T-cell (primary cell): ENCODE measurements around the gene GLUL. TPM values are rescaled to one million over a fixed set of nuclear protein-coding genes. Genes with fewer than 3 reads are reported as not detected.

Source experiments
- ATAC-seq, 4 experiments: fragments of 200-7000 bp in 3 of 4; fragments of 150-1000 bp in 1 of 4; cut with Tn5 transposase; replicated peaks in 1 of 4; 1 replicate in 3 of 4; 2 replicates in 1 of 4; pipeline ENCODE4 v1.10.0; 2021; ENCODE audit warnings: moderate library complexity in 3 of 4, mild to moderate bottlenecking in 2 of 4, moderate number of reproducible peaks in 1 of 4
- CTCF ChIA-PET, 2 donors: fragments of 300-600 bp; sonication (Branson Sonifier 250); formaldehyde crosslinking; loops; one replicate each; lab custom pipeline; 2022; ENCODE audit warnings: antibody characterized with exemption in 2 of 2; lab: Charles Lee
- POLR2A ChIA-PET, 2 donors: fragments of 300-600 bp; sonication (Branson Sonifier 250); formaldehyde crosslinking; loops; one replicate each; lab custom pipeline; 2022; ENCODE audit warnings: antibody characterized with exemption in 2 of 2; lab: Charles Lee
- DNase-seq, 35 experiments: peaks; one replicate each; pipeline versions ENCODE4 v3.0.0 to v3.0.0-alpha.2; 2013 to 2023
- H3K27ac ChIP-seq: one replicate; pipeline ENCODE4 v1.5.1; 2013; ENCODE audit warnings: low read length
- H3K27me3 ChIP-seq, 2 experiments: replicated peaks in 1 of 2; 1 replicate in 1 of 2; 2 replicates in 1 of 2; pipeline versions ENCODE4 v1.6.1 to v1.7.0; 2013; ENCODE audit warnings: low read length in 1 of 2, mixed read lengths in 1 of 2; ENCODE audit not compliant: control insufficient read depth in 2 of 2, insufficient read depth in 2 of 2; ENCODE audit errors: extremely low read depth in 1 of 2
- H3K36me3 ChIP-seq, 2 donors: 1 replicate in 1 of 2; 2 replicates in 1 of 2; pipeline versions ENCODE4 v1.6.1 to v1.7.0; 2013; ENCODE audit warnings: low read length in 1 of 2; ENCODE audit not compliant: control insufficient read depth in 2 of 2, insufficient read depth in 1 of 2; ENCODE audit errors: extremely low read depth in 1 of 2
- H3K4me1 ChIP-seq, 2 experiments: 1 replicate in 1 of 2; 2 replicates in 1 of 2; pipeline versions ENCODE4 v1.6.1 to v1.7.0; 2013; ENCODE audit warnings: low read length in 2 of 2, mixed read lengths in 1 of 2; ENCODE audit not compliant: insufficient read depth in 2 of 2, control insufficient read depth in 1 of 2; ENCODE audit errors: extremely low read depth in 1 of 2
- H3K4me3 ChIP-seq, 2 donors: 1 replicate in 1 of 2; 2 replicates in 1 of 2; pipeline versions ENCODE4 v1.5.1 to v1.7.0; 2013; ENCODE audit warnings: mild to moderate bottlenecking in 2 of 2, low read length in 1 of 2, moderate library complexity in 1 of 2; ENCODE audit not compliant: control insufficient read depth in 1 of 2; ENCODE audit errors: extremely low read depth in 1 of 2
- H3K9me3 ChIP-seq: 2 replicates; pipeline ENCODE4 v1.7.0; 2013
- H3K27ac Mint-ChIP-seq, 2 donors: one replicate each; pipeline ENCODE4 v1.8.0; 2020 to 2021; ENCODE audit warnings: mild to moderate bottlenecking in 2 of 2, mixed read lengths in 2 of 2
- H3K27me3 Mint-ChIP-seq, 2 donors: one replicate each; pipeline ENCODE4 v1.8.0; 2021 to 2022; ENCODE audit warnings: mixed read lengths in 2 of 2
- H3K36me3 Mint-ChIP-seq: one replicate; pipeline ENCODE4 v1.8.0; 2021; ENCODE audit warnings: mixed read lengths
- H3K4me1 Mint-ChIP-seq, 3 donors: one replicate each; pipeline ENCODE4 v1.8.0; 2020 to 2022; ENCODE audit warnings: mixed read lengths in 3 of 3, mild to moderate bottlenecking in 1 of 3
- H3K4me3 Mint-ChIP-seq, 3 donors: one replicate each; pipeline ENCODE4 v1.8.0; 2020 to 2022; ENCODE audit warnings: mild to moderate bottlenecking in 3 of 3, mixed read lengths in 3 of 3, moderate library complexity in 3 of 3
- H3K9me3 Mint-ChIP-seq, 3 donors: one replicate each; pipeline ENCODE4 v1.8.0; 2020 to 2022; ENCODE audit warnings: mixed read lengths in 3 of 3
- WGBS: methylation state at CpG from one replicate; pipeline ENCODE4 v1.1.5; 2013; ENCODE audit warnings: missing lambda C conversion rate; ENCODE audit not compliant: insufficient coverage; 5-methylcytosine and 5-hydroxymethylcytosine counted together
- total RNA-seq, 35 experiments: library from RNA in 6 of 35; stranded (reverse) in 6 of 35; fragments of 120-200 nt in 1 of 35; gene quantifications; one replicate each; pipeline versions ENCODE4 v1.2.1 to v1.2.4 and lab custom pipeline; 2013 to 2026

GLUL gene
- total RNA-seq, 5 donors from 2014 or later (not counting 1 experiment from before 2014, with no cell fraction given), result 49.1 to 88.7 (median 70.3) TPM

DNA sequence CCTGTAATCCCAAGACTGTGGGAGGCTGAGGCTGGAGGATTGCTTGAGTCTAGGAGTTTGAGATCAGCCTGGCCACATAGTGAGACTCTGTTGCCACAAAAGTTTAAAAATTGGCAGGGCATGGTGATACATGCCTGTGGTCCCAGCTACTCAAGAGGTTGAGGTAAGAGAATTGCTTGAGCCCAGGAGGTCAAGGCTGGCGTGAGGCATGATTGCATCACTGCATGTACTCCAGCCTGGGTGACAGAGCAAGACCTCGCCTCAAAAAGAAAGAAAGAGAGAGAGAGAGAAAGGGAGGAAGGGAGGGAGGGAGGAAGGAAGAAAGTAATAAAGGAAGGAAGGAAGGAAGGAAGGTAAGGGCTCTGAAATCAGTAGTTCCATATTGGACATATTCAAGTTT, 25.0 kb downstream of the GLUL start:
- no peaks in the 10 kb centered on the region for H3K36me3 Mint-ChIP-seq
- POLR2A ChIA-PET, result no interaction called here
- Histone ChIP-seq H3K27ac (no peak overlapping the region), H3K4me1 (no peaks in the 10 kb centered on the region), H3K9me3 (no peaks in the 10 kb centered on the region), H3K36me3 (no peaks in the 10 kb centered on the region), H3K4me3 (no peak overlapping the region), H3K27me3 (no peaks in the 10 kb centered on the region)
- WGBS, result 64% methylated on average over 2 of the region's 2 CpGs
- peaks cover 3 to 5% of the 10 kb centered on the region in 2 donors for H3K27me3 Mint-ChIP-seq
- H3K27ac Mint-ChIP-seq, result no peak overlapping the region
- CTCF ChIA-PET, result no interaction called here
- no peak for ATAC-seq
- H3K4me3 Mint-ChIP-seq, result no peak overlapping the region
- no peak for DNase-seq
- H3K4me1 Mint-ChIP-seq, result no peaks in the 10 kb centered on the region
- H3K9me3 Mint-ChIP-seq, result no peaks in the 10 kb centered on the region

DNA sequence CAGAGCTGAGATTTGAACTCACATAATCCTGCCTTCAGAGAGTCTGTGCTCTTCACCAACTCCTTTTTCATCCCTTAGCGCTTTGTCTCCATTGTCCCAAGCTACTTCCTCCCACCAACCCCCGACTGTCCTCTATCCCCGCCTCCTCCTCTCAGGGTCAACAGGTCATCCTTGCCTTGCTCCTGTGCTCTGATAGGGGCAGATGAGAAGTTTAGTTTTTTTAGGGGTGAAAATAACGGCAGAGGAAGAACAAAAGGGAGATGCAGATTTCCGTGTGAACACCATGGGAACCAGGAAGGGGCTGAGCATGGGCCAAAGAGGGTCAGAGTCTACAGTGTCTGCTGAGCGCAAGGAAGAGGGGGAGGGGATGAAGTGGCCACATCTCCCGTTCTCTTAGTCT, 31.9 kb downstream of the GLUL start:
- H3K4me1 ChIP-seq, result no peaks in the 10 kb centered on the region
- Mint-ChIP-seq H3K4me1 (no peaks in the 10 kb centered on the region), H3K4me3 (no peak overlapping the region), H3K36me3 (no peaks in the 10 kb centered on the region), H3K27me3 (peaks cover 0 to 3% of the 10 kb centered on the region in 2 donors), H3K27ac (no peak overlapping the region), H3K9me3 (no peaks in the 10 kb centered on the region)
- no peaks in the 10 kb centered on the region for H3K27me3 ChIP-seq
- no peak overlapping the region for H3K4me3 ChIP-seq
- no peak overlapping the region for H3K27ac ChIP-seq
- ChIA-PET CTCF (no interaction called here), POLR2A (interaction anchor here in 1 of 2 donors (0.5 kb wide), 1 partner anchor 15 kb away, joined by 8 read pairs; no protein-coding TSS in a partner anchor)
- ATAC-seq (no peak), DNase-seq (no peak)
- 78% methylated on average over 4 of the region's 7 CpGs for WGBS
- no peaks in the 10 kb centered on the region for H3K9me3 ChIP-seq
- H3K36me3 ChIP-seq, result no peaks in the 10 kb centered on the region

DNA sequence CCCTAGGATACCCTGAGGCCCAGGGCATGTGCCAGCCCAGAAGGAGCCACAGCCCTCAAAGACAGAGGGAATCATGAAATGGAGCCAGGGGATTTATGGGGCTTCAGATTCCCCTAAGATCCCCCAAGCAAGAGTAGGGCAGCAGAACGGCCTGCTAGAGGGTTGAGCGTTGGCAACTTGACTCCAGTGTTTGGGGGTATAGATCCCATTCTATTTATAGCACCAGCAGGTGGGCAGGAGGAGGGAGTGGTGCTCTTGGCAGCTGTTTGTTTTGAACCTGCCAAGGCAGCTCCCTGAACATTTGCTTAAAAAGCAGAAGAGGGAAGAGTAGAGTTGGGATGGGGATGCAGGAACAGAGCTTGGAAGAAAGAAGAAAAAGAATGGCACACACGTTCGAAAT, 33.7 kb downstream of the GLUL start:
- Mint-ChIP-seq H3K27me3 (peaks cover 0 to 3% of the 10 kb centered on the region in 2 donors), H3K4me3 (no peak overlapping the region), H3K36me3 (no peaks in the 10 kb centered on the region), H3K4me1 (no peaks in the 10 kb centered on the region), H3K27ac (no peak overlapping the region), H3K9me3 (no peaks in the 10 kb centered on the region)
- ATAC-seq (no peak), DNase-seq (no peak)
- Histone ChIP-seq H3K36me3 (no peaks in the 10 kb centered on the region), H3K4me1 (no peaks in the 10 kb centered on the region), H3K4me3 (no peak overlapping the region), H3K9me3 (no peaks in the 10 kb centered on the region), H3K27ac (no peak overlapping the region), H3K27me3 (no peaks in the 10 kb centered on the region)
- WGBS, result 90% methylated on average over 2 of the region's 4 CpGs
- ChIA-PET POLR2A (no interaction called here), CTCF (no interaction called here)

DNA sequence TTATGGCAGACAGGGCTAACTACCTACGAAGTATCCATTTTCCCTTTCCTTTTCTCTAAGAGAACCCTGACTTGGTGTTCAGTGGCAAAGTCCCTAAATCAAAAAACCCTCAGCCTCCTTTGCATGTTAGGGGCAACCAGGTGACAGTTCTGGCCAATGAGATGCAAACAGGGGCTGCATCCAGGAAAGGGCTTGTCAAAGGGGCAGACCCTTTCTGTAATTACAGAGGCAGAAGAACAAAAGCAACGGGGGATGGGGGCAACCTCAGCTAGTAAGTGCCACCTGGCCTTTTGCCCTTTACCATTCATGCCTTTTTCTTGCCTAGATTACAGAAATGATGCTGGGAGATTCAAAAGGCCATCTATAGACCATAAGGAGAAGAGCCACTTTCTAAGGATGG, 34.4 kb downstream of the GLUL start:
- Mint-ChIP-seq H3K27me3 (peaks cover 0 to 3% of the 10 kb centered on the region in 2 donors), H3K9me3 (no peaks in the 10 kb centered on the region), H3K36me3 (no peaks in the 10 kb centered on the region), H3K4me1 (no peaks in the 10 kb centered on the region), H3K4me3 (no peak overlapping the region), H3K27ac (no peak overlapping the region)
- no peak overlapping the region for H3K27ac ChIP-seq
- no peaks in the 10 kb centered on the region for H3K36me3 ChIP-seq
- H3K27me3 ChIP-seq, result no peaks in the 10 kb centered on the region
- DNase-seq, result no peak
- H3K4me1 ChIP-seq, result no peaks in the 10 kb centered on the region
- ATAC-seq, result no peak
- H3K4me3 ChIP-seq, result no peak overlapping the region
- CTCF ChIA-PET, result no interaction called here
- H3K9me3 ChIP-seq, result no peaks in the 10 kb centered on the region
- no CpG with 5 or more reads among the region's 2 CpGs for WGBS
- POLR2A ChIA-PET, result no interaction called here

DNA sequence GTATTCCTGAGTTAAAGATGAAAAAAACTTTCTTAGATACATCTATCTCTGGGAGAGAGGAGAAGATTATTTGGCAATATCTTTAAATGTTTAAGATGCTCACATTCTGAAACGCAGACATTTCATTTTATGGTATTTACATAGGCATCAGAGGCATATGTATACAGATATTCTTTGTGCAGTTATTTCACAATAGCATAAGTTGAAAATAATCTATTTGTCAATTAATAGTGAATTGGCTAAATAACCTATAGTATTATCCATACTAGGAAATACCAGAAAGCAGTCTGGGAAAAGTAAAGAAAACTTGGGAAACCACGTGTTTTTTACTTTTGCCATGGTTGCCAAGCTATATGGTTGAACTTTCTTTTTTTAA, 35.9 kb downstream of the GLUL start:
- no peak for DNase-seq
- no CpG with 5 or more reads among the region's 2 CpGs for WGBS
- Histone ChIP-seq H3K27ac (no peak overlapping the region), H3K36me3 (no peaks in the 10 kb centered on the region), H3K27me3 (no peaks in the 10 kb centered on the region), H3K4me3 (no peak overlapping the region), H3K4me1 (no peaks in the 10 kb centered on the region), H3K9me3 (no peaks in the 10 kb centered on the region)
- ChIA-PET POLR2A (no interaction called here), CTCF (interaction anchor here in 1 of 2 donors (0.6 kb wide), 1 partner anchor 246 kb away, joined by 3 read pairs; no protein-coding TSS in a partner anchor)
- no peak for ATAC-seq
- Mint-ChIP-seq H3K4me3 (no peak overlapping the region), H3K27me3 (peaks cover 0 to 1% of the 10 kb centered on the region in 2 donors), H3K27ac (no peak overlapping the region), H3K4me1 (no peaks in the 10 kb centered on the region), H3K36me3 (no peaks in the 10 kb centered on the region), H3K9me3 (no peaks in the 10 kb centered on the region)

DNA sequence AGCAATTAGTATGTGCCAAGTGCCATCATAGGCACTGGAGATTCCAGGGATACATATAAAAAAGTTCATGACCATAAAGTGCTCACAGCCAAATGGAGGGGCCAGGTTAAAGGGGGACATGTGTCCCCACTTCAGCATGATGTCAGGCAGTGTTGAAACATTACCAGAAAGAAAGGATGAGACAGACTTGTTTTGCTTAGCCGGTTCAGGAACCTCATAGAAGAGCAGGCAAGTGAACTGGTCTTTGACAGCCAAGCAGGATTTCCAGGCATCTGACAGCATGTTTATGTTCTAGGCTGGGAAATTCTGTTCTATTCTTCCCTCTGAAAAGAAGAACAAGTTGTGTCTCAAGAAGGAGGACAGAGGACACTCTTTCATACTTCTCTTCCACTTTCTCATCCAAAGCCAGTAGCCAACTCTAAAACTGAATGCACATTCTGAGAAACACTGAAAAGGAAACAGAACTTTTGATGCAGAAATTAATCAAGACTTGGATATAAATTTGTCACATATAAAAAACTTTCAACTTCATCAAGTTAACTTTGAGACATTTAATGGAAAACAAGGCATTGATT, 39.7 kb downstream of the GLUL start:
- no peaks in the 10 kb centered on the region for H3K9me3 ChIP-seq
- no peaks in the 10 kb centered on the region for H3K4me1 ChIP-seq
- DNase-seq (no peak), ATAC-seq (no peak)
- Mint-ChIP-seq H3K27ac (no peak overlapping the region), H3K27me3 (peaks cover 1 to 6% of the 10 kb centered on the region in 2 donors), H3K4me1 (no peaks in the 10 kb centered on the region), H3K4me3 (no peak overlapping the region), H3K9me3 (no peaks in the 10 kb centered on the region), H3K36me3 (no peaks in the 10 kb centered on the region)
- CTCF ChIA-PET, result no interaction called here
- H3K27me3 ChIP-seq, result peaks cover 0 to 5% of the 10 kb centered on the region in 2 experiments
- POLR2A ChIA-PET, result no interaction called here
- H3K4me3 ChIP-seq, result no peak overlapping the region
- no peak overlapping the region for H3K27ac ChIP-seq
- H3K36me3 ChIP-seq, result no peaks in the 10 kb centered on the region
- WGBS, result 100% methylated on average over 1 of the region's 1 CpG

DNA sequence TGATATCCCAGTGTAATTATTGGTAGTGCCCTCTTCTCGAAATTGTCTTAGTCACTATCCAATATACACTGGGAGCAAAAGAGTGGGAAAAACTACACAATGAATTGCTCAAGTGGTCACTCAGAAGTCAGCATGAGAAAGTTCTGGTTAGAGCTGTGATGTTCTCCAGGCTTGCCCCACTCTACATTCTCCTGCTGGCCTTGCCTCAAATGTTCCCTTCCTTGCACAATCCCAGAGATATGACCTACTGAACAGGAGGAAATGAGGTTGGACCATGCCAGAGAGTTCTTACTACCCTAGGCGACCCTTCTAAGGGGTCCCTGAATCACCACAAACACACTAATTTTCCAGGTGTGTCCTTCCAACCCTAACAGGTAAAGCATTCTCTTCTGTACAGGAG, 40.8 kb downstream of the GLUL start:
- ATAC-seq (no peak), DNase-seq (no peak)
- POLR2A ChIA-PET, result no interaction called here
- no peaks in the 10 kb centered on the region for H3K9me3 Mint-ChIP-seq
- WGBS, result 67% methylated on average over 1 of the region's 2 CpGs
- Histone ChIP-seq H3K27ac (no peak overlapping the region), H3K36me3 (no peaks in the 10 kb centered on the region), H3K27me3 (peaks cover 0 to 5% of the 10 kb centered on the region in 2 experiments), H3K4me3 (no peak overlapping the region), H3K9me3 (no peaks in the 10 kb centered on the region), H3K4me1 (no peaks in the 10 kb centered on the region)
- H3K4me1 Mint-ChIP-seq, result no peaks in the 10 kb centered on the region
- no peak overlapping the region for H3K27ac Mint-ChIP-seq
- no peak overlapping the region for H3K4me3 Mint-ChIP-seq
- peaks cover 1 to 6% of the 10 kb centered on the region in 2 donors for H3K27me3 Mint-ChIP-seq
- CTCF ChIA-PET, result no interaction called here
- H3K36me3 Mint-ChIP-seq, result no peaks in the 10 kb centered on the region
